ENCODE measurements around the gene GSK3B.

The GSK3B gene

GRCh38 chr3:119880966-119881365 is 213.3 kb downstream of the GSK3B start:
- peak; percentile 32 for DNase-seq (ENCODE audit: low read depth)
- TF ChIP-seq CTCF (IDR thresholded peaks at IDR 0.05; ENCODE audit: insufficient read depth, low read depth, low read length, missing control alignments), result no peak
- no peak overlapping the region for H3K4me3 ChIP-seq (ENCODE audit: low read length)

GRCh38 chr3:119873646-119874045 is 220.6 kb downstream of the GSK3B start:
- H3K4me3 ChIP-seq (ENCODE audit: low read length), result no peak overlapping the region
- TF ChIP-seq CTCF (IDR thresholded peaks at IDR 0.05; ENCODE audit: insufficient read depth, low read depth, low read length, missing control alignments), result no peak
- DNase-seq (ENCODE audit: low read depth), result no peak

GRCh38 chr3:119872773-119873172 is 221.5 kb downstream of the GSK3B start:
- no peak for TF ChIP-seq CTCF (IDR thresholded peaks at IDR 0.05; ENCODE audit: insufficient read depth, low read depth, low read length, missing control alignments)
- DNase-seq (ENCODE audit: low read depth), result no peak
- H3K4me3 ChIP-seq (ENCODE audit: low read length), result no peak overlapping the region

- DNase-seq (ENCODE audit: low read depth), result peak; percentile 18
- no peak for TF ChIP-seq CTCF (IDR thresholded peaks at IDR 0.05; ENCODE audit: insufficient read depth, low read depth, low read length, missing control alignments)
- no peak overlapping the region for H3K4me3 ChIP-seq (ENCODE audit: low read length)
Observed at GRCh38 chr3:119871571-119871970, 222.7 kb downstream of the GSK3B start.

- TF ChIP-seq CTCF (IDR thresholded peaks at IDR 0.05; ENCODE audit: insufficient read depth, low read depth, low read length, missing control alignments), result no peak
- no peak for DNase-seq (ENCODE audit: low read depth)
- H3K4me3 ChIP-seq (ENCODE audit: low read length), result no peak overlapping the region
Observed at GRCh38 chr3:119870512-119870911, 223.7 kb downstream of the GSK3B start.

- no peak for DNase-seq (ENCODE audit: low read depth)
- TF ChIP-seq CTCF (IDR thresholded peaks at IDR 0.05; ENCODE audit: insufficient read depth, low read depth, low read length, missing control alignments), result no peak
- H3K4me3 ChIP-seq (ENCODE audit: low read length), result no peak overlapping the region
Observed at GRCh38 chr3:119864476-119864875, 229.8 kb downstream of the GSK3B start.

- TF ChIP-seq CTCF (IDR thresholded peaks at IDR 0.05; ENCODE audit: insufficient read depth, low read depth, low read length, missing control alignments), result no peak
- no peak for DNase-seq (ENCODE audit: low read depth)
- no peak overlapping the region for H3K4me3 ChIP-seq (ENCODE audit: low read length)
Observed at GRCh38 chr3:119862616-119863015, 231.6 kb downstream of the GSK3B start.
